ENCODE data around the gene GNG4. TPM values are rescaled to one million over a fixed set of nuclear protein-coding genes. Genes with fewer than 3 reads are reported as not detected.
A peak's percentile ranks its signal among the peaks of the same experiment; 100 is the strongest.

GNG4 gene
- total and polyA plus RNA-seq, 3 donors from 2014 or later, result 2.9 to 3.3 (median 3.2) TPM

DNA sequence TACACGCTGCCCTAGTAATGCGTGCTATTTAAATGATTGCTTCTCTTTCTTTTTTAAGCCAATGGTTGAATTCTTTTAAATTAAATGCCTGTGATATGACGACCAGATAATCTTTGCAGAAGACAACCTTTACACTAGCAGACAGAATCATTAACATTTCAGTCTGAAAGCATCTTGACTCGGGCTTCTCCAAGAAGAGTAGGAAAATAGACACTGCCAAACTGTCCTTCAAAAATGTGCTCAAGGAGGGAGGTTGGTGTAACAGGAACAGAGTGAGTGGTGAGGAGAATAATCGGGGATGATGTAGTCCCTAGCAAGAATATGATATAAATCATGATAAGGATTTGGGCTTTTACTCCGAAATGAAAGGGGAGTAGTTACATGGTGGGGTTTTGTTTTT, 138.8 kb downstream of the GNG4 start:
- no peaks in the 10 kb centered on the region for H3K27me3 ChIP-seq
- 64 to 71% methylated on average over 6 of the region's 6 CpGs for WGBS, 2 donors
- intact Hi-C loops (cut with DNase I; ENCODE audit: low total_unique reads), result no loop called here

DNA sequence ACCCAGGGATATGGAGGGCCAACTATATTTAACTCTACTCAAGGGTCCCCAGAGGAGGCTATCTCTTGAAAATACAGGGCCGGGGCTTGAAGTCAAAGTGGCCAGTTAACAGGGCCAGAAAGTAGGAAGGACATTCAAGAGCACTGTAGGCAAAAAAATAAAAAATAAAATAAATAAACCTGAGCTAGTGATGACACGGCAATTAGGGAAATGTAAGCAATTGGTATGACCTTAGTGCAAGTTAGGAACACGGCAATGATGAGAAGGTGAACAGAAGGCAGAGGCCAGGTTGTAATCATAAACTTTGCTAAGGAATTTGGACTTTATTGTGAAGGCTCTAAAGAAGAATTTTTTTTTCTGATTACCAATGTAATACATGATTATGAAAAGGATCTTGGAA, 142.0 kb downstream of the GNG4 start:
- H3K4me1 ChIP-seq, result no peaks in the 10 kb centered on the region
- intact Hi-C loops (cut with DNase I; ENCODE audit: low total_unique reads), result no loop called here
- no peaks in the 10 kb centered on the region for H3K9me3 ChIP-seq
- DNase-seq, result no peak
- H3K27me3 ChIP-seq, result no peaks in the 10 kb centered on the region
- H3K4me3 ChIP-seq, result no peak overlapping the region
- H3K27ac ChIP-seq, result no peak overlapping the region
- TF ChIP-seq POLR2A (IDR thresholded peaks at IDR 0.05), result no peak
- TF ChIP-seq, protein P1, sequence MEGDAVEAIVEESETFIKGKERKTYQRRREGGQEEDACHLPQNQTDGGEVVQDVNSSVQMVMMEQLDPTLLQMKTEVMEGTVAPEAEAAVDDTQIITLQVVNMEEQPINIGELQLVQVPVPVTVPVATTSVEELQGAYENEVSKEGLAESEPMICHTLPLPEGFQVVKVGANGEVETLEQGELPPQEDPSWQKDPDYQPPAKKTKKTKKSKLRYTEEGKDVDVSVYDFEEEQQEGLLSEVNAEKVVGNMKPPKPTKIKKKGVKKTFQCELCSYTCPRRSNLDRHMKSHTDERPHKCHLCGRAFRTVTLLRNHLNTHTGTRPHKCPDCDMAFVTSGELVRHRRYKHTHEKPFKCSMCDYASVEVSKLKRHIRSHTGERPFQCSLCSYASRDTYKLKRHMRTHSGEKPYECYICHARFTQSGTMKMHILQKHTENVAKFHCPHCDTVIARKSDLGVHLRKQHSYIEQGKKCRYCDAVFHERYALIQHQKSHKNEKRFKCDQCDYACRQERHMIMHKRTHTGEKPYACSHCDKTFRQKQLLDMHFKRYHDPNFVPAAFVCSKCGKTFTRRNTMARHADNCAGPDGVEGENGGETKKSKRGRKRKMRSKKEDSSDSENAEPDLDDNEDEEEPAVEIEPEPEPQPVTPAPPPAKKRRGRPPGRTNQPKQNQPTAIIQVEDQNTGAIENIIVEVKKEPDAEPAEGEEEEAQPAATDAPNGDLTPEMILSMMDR (IDR thresholded peaks at IDR 0.05), result no peak
- WGBS, 2 donors, result 85 to 91% methylated on average over 3 of the region's 3 CpGs
- no peaks in the 10 kb centered on the region for H3K36me3 ChIP-seq (ENCODE audit: low read depth, missing control alignments)

More for the DNA sequence above, 138.8 kb downstream of the GNG4 start:
- TF ChIP-seq, protein P1 (IDR thresholded peaks at IDR 0.05), result no peak
- TF ChIP-seq POLR2A (IDR thresholded peaks at IDR 0.05), result no peak
- Histone ChIP-seq H3K4me1 (no peaks in the 10 kb centered on the region), H3K27ac (no peak overlapping the region), H3K9me3 (no peaks in the 10 kb centered on the region), H3K36me3 (ENCODE audit: low read depth, missing control alignments) (no peaks in the 10 kb centered on the region), H3K4me3 (no peak overlapping the region)
- no peak for DNase-seq

DNA sequence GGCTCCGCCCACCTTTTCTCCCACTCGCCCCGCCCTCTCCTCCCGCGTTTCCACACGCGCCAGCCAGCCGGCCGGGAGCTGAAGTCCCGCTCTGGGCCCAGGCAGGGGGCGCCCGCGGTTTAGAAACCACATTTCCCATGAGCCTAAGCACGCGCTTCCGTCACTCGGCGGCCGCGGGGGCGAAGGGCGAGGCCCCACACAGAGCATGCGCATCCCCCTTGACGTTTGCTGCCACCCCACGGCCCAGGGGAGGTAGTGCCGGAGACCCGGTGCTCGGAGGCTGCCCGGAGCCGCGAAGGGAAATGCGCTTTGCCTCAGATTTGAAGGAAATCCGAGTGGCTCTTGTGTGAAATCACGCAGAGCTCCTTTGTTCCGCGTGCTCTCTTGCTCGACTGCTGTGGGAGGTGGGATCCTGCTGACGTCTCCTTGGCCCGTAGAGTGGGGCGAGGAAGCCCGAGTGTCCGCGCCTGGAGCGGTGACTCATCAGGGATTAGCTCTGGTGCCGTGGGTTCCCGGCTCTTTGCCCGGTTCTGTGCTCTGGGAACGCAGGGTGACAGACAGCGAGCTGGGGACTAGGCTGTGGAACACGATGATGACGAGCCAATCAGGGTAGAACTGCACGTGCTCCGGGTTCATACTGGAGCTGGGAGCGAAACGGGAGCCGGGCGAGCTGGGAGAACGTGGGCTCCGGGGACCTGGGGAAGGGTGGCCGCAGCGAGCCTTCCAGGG, 144.9 kb downstream of the GNG4 start:
- TF ChIP-seq, protein P1 (IDR thresholded peaks at IDR 0.05), result peak; percentile 68 to 93 (median 93)
- TF ChIP-seq POLR2A (IDR thresholded peaks at IDR 0.05), result peak; percentile 81
- H3K9me3 ChIP-seq, result no peaks in the 10 kb centered on the region
- peak overlapping the region; percentile 95 to 96 for H3K27ac ChIP-seq
- peak overlapping the region; percentile 79 to 90 for H3K4me3 ChIP-seq
- H3K4me1 ChIP-seq, result no peaks in the 10 kb centered on the region
- 0% methylated on average over 10 to 59 of the region's 61 CpGs for WGBS, 2 donors
- H3K36me3 ChIP-seq (ENCODE audit: low read depth, missing control alignments), result no peaks in the 10 kb centered on the region
- H3K27me3 ChIP-seq, result no peaks in the 10 kb centered on the region
- DNase-seq, result peak; percentile 99
- intact Hi-C loops (cut with DNase I; ENCODE audit: low total_unique reads), result no loop called here

DNA sequence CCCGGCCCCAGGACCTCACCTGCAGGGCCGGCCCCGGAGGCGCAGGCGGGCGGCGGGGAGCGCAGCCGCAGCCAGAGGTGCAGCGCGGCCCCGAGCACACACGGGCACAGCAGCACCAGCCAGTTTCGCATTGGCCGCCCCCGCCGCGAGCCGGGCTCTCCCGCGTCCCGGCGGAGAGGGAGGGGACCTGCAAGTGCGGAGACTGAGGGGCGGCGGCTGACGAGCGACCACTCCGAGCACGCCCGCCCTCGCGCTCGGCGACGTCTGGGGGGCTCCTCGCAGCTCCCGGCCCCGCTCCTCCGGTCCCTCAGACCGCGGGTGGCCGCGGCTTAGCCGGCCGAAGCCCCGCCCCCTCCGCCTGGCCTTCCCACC, 145.5 kb downstream of the GNG4 start, which contains the start of gene B3GALNT2:
TSS of gene B3GALNT2 (minus strand) at position 331 of the 372 bp plus-strand sequence. CDS start at position 131, 200 bp downstream.
- Histone ChIP-seq H3K27me3 (no peaks in the 10 kb centered on the region), H3K36me3 (ENCODE audit: low read depth, missing control alignments) (no peaks in the 10 kb centered on the region), H3K9me3 (no peaks in the 10 kb centered on the region), H3K27ac (peak within 1 kb of the TSS; percentile 95 to 96), H3K4me3 (peak within 1 kb of the TSS; percentile 79 to 90), H3K4me1 (no peaks in the 10 kb centered on the region)
- intact Hi-C loops (cut with DNase I; ENCODE audit: low total_unique reads), result no loop called here
- no peak for DNase-seq
- 0% methylated on average over 19 of the region's 48 CpGs; no CpG with 5 or more reads in 1 of the 2 donors for WGBS, 2 donors
- TF ChIP-seq, protein P1 (IDR thresholded peaks at IDR 0.05), result no peak
- TF ChIP-seq POLR2A (IDR thresholded peaks at IDR 0.05), result peak; percentile 32
